ENCODE results near the gene GNB1. TPM values are rescaled to one million over a fixed set of nuclear protein-coding genes. Genes with fewer than 3 reads are reported as not detected.

The GNB1 gene
- total RNA-seq, 1 experiment from 2014 or later = 400 TPM

DNA sequence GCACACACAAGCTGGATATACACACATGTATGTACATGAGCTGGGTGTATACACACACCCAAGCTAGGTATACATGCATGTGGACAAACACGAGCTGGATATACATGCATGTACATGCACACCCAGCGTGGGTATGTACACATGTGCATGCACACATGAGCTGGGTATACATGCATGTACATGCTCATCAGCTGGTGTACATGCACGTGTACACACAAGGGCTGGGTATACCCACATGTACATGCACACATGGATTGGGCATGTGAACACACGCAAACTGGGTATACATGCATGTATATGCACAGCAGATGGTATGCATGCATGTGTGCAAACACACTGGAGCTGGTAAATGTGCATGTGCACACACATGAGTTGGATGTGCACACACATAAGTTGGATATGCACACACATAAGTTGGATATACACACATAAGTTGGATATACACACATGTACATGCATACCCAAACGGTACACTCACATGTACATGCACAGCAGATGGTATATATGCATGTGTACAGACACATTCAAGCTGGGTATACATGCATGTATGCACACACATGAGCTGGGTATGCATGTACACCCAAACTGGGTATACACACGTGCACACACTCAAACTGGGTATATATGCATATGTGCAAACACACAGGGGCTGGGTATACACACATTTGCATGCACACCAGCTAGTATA is 7.5 kb upstream of the GNB1 start:
- H3K14ac ChIP-seq (ENCODE audit: insufficient read depth, low read length) = no peak overlapping the region
- no peak overlapping the region for H3K27ac ChIP-seq (ENCODE audit: insufficient read length, low read depth, low read length)
- H3K79me1 ChIP-seq (ENCODE audit: insufficient read depth, low read depth, low read length, poor library complexity, severe bottlenecking) = no peaks in the 10 kb centered on the region
- H2BK12ac ChIP-seq (ENCODE audit: insufficient read length, low read depth, low read length) = no peak overlapping the region
- H3T11ph ChIP-seq (ENCODE audit: low read length) = no peak overlapping the region
- no peak overlapping the region for H3K18ac ChIP-seq (ENCODE audit: insufficient read length, low read depth, low read length)
- H2BK15ac ChIP-seq (ENCODE audit: low read depth, low read length) = no peak overlapping the region
- no peaks in the 10 kb centered on the region; the same call in 1 of the 2 replicates for H3K79me2 ChIP-seq (ENCODE audit: insufficient read depth, low read length)
- no peak overlapping the region for H2BK120ac ChIP-seq (ENCODE audit: low read depth, low read length, poor library complexity, severe bottlenecking)
- no peak overlapping the region; a peak in 1 of 7 replicates for H3K27ac Mint-ChIP-seq
- H3K4me3 Mint-ChIP-seq = no peak overlapping the region; a peak in 1 of 5 replicates
- H2BK20ac ChIP-seq (ENCODE audit: low read depth, low read length, poor library complexity, severe bottlenecking) = no peak overlapping the region
- no peak overlapping the region for H3K56ac ChIP-seq (ENCODE audit: insufficient read length, low read depth, low read length)
- peaks cover 8% of the 10 kb centered on the region for H3K27me3 Mint-ChIP-seq (ENCODE audit: low read depth)
- H3K23me2 ChIP-seq (ENCODE audit: insufficient read length, low read depth, low read length, poor library complexity, severe bottlenecking) = no peaks in the 10 kb centered on the region
- H3K9ac ChIP-seq (ENCODE audit: extremely low read depth, insufficient read length, low read length) = no peak overlapping the region
- peaks cover 19 to 26% of the 10 kb centered on the region in 2 experiments for H3K4me1 Mint-ChIP-seq
- peaks cover 6% of the 10 kb centered on the region in 2 experiments; a peak in 3 of 5 replicates for H3K9me3 Mint-ChIP-seq
- no peak overlapping the region for H4K8ac ChIP-seq (replicated peaks; ENCODE audit: insufficient read length, low read depth, low read length)
- no peak overlapping the region for H2BK5ac ChIP-seq (ENCODE audit: insufficient read length, low read length)
- no CpG with 5 or more reads among the region's 6 CpGs for WGBS (ENCODE audit: extremely low coverage, insufficient read length, low lambda C conversion rate)
- no peak overlapping the region for H4K91ac ChIP-seq (ENCODE audit: insufficient read length, low read depth, low read length)
- TF ChIP-seq, protein P1, sequence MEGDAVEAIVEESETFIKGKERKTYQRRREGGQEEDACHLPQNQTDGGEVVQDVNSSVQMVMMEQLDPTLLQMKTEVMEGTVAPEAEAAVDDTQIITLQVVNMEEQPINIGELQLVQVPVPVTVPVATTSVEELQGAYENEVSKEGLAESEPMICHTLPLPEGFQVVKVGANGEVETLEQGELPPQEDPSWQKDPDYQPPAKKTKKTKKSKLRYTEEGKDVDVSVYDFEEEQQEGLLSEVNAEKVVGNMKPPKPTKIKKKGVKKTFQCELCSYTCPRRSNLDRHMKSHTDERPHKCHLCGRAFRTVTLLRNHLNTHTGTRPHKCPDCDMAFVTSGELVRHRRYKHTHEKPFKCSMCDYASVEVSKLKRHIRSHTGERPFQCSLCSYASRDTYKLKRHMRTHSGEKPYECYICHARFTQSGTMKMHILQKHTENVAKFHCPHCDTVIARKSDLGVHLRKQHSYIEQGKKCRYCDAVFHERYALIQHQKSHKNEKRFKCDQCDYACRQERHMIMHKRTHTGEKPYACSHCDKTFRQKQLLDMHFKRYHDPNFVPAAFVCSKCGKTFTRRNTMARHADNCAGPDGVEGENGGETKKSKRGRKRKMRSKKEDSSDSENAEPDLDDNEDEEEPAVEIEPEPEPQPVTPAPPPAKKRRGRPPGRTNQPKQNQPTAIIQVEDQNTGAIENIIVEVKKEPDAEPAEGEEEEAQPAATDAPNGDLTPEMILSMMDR (conservative IDR thresholded peaks at IDR 0.05) = no peak
- H3K36me3 Mint-ChIP-seq (ENCODE audit: insufficient read depth in 1 of 3, low read depth in 3 of 3) = no peaks in the 10 kb centered on the region
- no peak overlapping the region for H3K4ac ChIP-seq (ENCODE audit: low read depth, low read length)
- H3K9me3 ChIP-seq (ENCODE audit: control insufficient read depth, low read depth, low read length) = no peaks in the 10 kb centered on the region
- H4K20me1 ChIP-seq (ENCODE audit: control insufficient read depth, insufficient read depth, insufficient read length) = no peaks in the 10 kb centered on the region
- H3K4me1 ChIP-seq (ENCODE audit: insufficient read depth, low read length) = 0 out of 2 replicates have a peak, but pooled peaks cover 3% of the 10 kb centered on the region
- no peak overlapping the region for H3K4me2 ChIP-seq (ENCODE audit: insufficient read depth, insufficient read length, low read length)
- no peak overlapping the region for H3K23ac ChIP-seq (ENCODE audit: insufficient read length, low read depth, low read length)
- H2AFZ ChIP-seq (ENCODE audit: low read length) = no peak overlapping the region
- no peaks in the 10 kb centered on the region for H3K27me3 ChIP-seq (ENCODE audit: insufficient read depth, low read length)
- DNase-seq = no peak
- no peak overlapping the region for H4K5ac ChIP-seq (ENCODE audit: insufficient read length, low read depth, low read length)
- no peak overlapping the region for H2AK5ac ChIP-seq (ENCODE audit: insufficient read length, low read length)

All from H9 (cell line).